HCT116 (cell line): ENCODE results near the gene MED27.
A peak's percentile ranks its signal among the peaks of the same experiment; 100 is the strongest.

ENCODE experiments used
- ATF3 ChIP-seq: IDR thresholded peaks from 2 replicates; pipeline ENCODE4 v1.6.1; 2012
- CTCF ChIP-seq, 3 experiments: fragments of 200-600 bp in 1 of 3; sonication (generic) in 1 of 3; IDR thresholded peaks in 2 of 3; conservative IDR thresholded peaks in 1 of 3; 2 replicates each; pipeline ENCODE4 v1.5.1; 2012 to 2017; ENCODE audit warnings: low read depth in 2 of 3, low read length in 2 of 3, antibody characterized with exemption in 1 of 3, borderline replicate concordance in 1 of 3, control low read depth in 1 of 3, mild to moderate bottlenecking in 1 of 3, mixed read lengths in 1 of 3, mixed run types in 1 of 3, moderate library complexity in 1 of 3; ENCODE audit not compliant: insufficient read depth in 1 of 3
- EZH2 ChIP-seq: fragments of 200-600 bp; sonication (generic); IDR thresholded peaks from 2 replicates; pipeline ENCODE4 v1.6.1; 2017; ENCODE audit warnings: antibody characterized with exemption, mixed run types
- FOSL1 ChIP-seq: IDR thresholded peaks from 2 replicates; pipeline ENCODE4 v1.6.1; 2012; ENCODE audit warnings: low read depth
- MAX ChIP-seq: IDR thresholded peaks from 2 replicates; pipeline ENCODE4 v1.6.1; 2012
- POLR2A ChIP-seq: IDR thresholded peaks from 2 replicates; pipeline ENCODE4 v1.7.0; 2011; ENCODE audit warnings: borderline replicate concordance; ENCODE audit not compliant: insufficient read depth, insufficient read length; ENCODE audit errors: extremely low read depth
- POLR2AphosphoS5 ChIP-seq: IDR thresholded peaks from 2 replicates; pipeline ENCODE4 v1.6.1; 2011; ENCODE audit warnings: mild to moderate bottlenecking, low read depth, low read length, moderate library complexity
- SIN3A ChIP-seq: IDR thresholded peaks from 2 replicates; pipeline ENCODE4 v1.6.1; 2012; ENCODE audit warnings: low read depth
- SP1 ChIP-seq: IDR thresholded peaks from 2 replicates; pipeline ENCODE4 v1.6.1; 2012; ENCODE audit warnings: low read depth
- TCF7L2 ChIP-seq: IDR thresholded peaks from 2 replicates; pipeline ENCODE4 v1.7.0; 2011; ENCODE audit warnings: borderline replicate concordance, inconsistent platforms; ENCODE audit not compliant: insufficient read depth, insufficient read length; ENCODE audit errors: extremely low read depth
- YY1 ChIP-seq: IDR thresholded peaks from 2 replicates; pipeline ENCODE4 v1.6.1; 2011; ENCODE audit warnings: low read length, low read depth, moderate library complexity, mild to moderate bottlenecking; ENCODE audit not compliant: insufficient replicate concordance; ENCODE audit errors: extremely low read depth
- ZNF274 ChIP-seq: fragments of 200-500 bp; sonication (Bioruptor generic); IDR thresholded peaks from 2 replicates; pipeline ENCODE4 v1.6.1; 2014; ENCODE audit warnings: mild to moderate bottlenecking, low read depth, low read length, inconsistent platforms

GRCh38 chr9:131872006-131872405 lies 207.7 kb downstream of the MED27 start:
- TF ChIP-seq CTCF (IDR thresholded peaks at IDR 0.05 in 2 of 3, conservative IDR thresholded peaks at IDR 0.05 in 1 of 3; ENCODE audit: borderline replicate concordance in 1 of 3, insufficient read depth in 1 of 3, low read depth in 2 of 3, low read length in 2 of 3) (peak in 2 of 3 experiments; percentile 38 to 52; a peak in 4 of 6 replicates), POLR2A (no peak), MAX (no peak), POLR2AphosphoS5 (no peak), SP1 (no peak), SIN3A (no peak), EZH2 (no peak), ATF3 (no peak), TCF7L2 (no peak), FOSL1 (no peak), YY1 (no peak), ZNF274 (no peak)
